Colonic mucosa (tissue), 4 donors: Measurements from ENCODE around the gene HSD17B12. TPM values are rescaled to one million over a fixed set of nuclear protein-coding genes. Genes with fewer than 3 reads are reported as not detected.

Experiments
- DNase-seq: peaks from one replicate; pipeline ENCODE4 v3.0.0-alpha.2; 2020
- H3K27ac ChIP-seq: fragments of 200-600 bp; one replicate; pipeline ENCODE4 v1.8.0; 2021
- H3K27me3 ChIP-seq: fragments of 200-600 bp; one replicate; pipeline ENCODE4 v1.8.0; 2021
- H3K36me3 ChIP-seq: fragments of 200-600 bp; one replicate; pipeline ENCODE4 v1.8.0; 2021
- H3K4me1 ChIP-seq: fragments of 200-600 bp; one replicate; pipeline ENCODE4 v1.8.0; 2021; ENCODE audit warnings: mild to moderate bottlenecking
- H3K4me3 ChIP-seq: fragments of 200-600 bp; one replicate; pipeline ENCODE4 v1.8.0; 2021
- H3K9ac ChIP-seq, 2 donors: one replicate each; pipeline ENCODE4 v1.7.0; 2013; ENCODE audit warnings: control low read depth in 2 of 2, low read depth in 2 of 2, low read length in 2 of 2
- H3K9me3 ChIP-seq: fragments of 200-600 bp; one replicate; pipeline ENCODE4 v1.8.0; 2021
- CTCF ChIP-seq: fragments of 200-600 bp; IDR thresholded peaks from one replicate; pipeline ENCODE4 v1.8.0; 2022; ENCODE audit warnings: antibody characterized with exemption, mild to moderate bottlenecking
- intact Hi-C: fragments of 100-400 bp; cut with DNase I; formaldehyde crosslinking; loops from one replicate; pipeline ENCODE4 v1.14.1; 2022
- total RNA-seq, 2 donors: library from RNA; stranded (reverse); fragmentation: NEBNext Ultra II Directional in 1 of 2; extraction: Animal tissue kit (Norgen Biotek cat#: 25700) in 1 of 2; gene quantifications; one replicate each; pipeline ENCODE4 v1.2.1, GENCODE V29; 2021
- donor health status: healthy.
- donor health status: DM: no; HTN: no; CAD: no.
- donor health status: DM: no; HTN: no; CAD: no.

Gene HSD17B12
- total RNA-seq, 2 donors from 2014 or later: 132 to 159 TPM

DNA sequence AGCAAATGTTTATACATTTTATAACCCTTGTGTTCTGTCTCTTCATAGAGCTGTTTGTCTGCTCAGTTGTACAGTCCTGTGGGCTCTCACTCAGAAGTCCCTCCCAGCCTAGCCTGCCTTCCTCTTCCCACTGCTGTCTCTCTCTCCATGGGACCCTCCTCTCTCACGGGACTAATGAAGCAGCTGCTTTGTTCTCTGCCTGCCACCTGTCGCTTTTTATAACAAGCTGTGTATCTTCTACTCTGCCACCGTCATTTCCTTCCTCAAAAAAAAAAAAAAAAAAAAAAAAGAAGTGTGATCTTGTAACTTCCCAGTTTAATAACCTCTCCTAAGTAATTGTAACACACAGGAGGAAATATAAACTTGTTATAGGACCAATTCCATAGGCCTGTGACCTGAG, 107.9 kb downstream of the HSD17B12 start:
- intact Hi-C loops: no loop called here
- Histone ChIP-seq H3K27me3 (no peaks in the 10 kb centered on the region), H3K9me3 (no peaks in the 10 kb centered on the region), H3K9ac (no peak overlapping the region), H3K4me1 (no peaks in the 10 kb centered on the region), H3K36me3 (no peaks in the 10 kb centered on the region), H3K27ac (no peak overlapping the region), H3K4me3 (no peak overlapping the region)
- no peak for TF ChIP-seq CTCF
- DNase-seq: peak; percentile 57

GRCh38 chr11:43789700-43790443, 109.3 kb downstream of the HSD17B12 start:
- no peak for DNase-seq
- Histone ChIP-seq H3K27ac (no peak overlapping the region), H3K4me3 (no peak overlapping the region), H3K36me3 (no peaks in the 10 kb centered on the region), H3K27me3 (no peaks in the 10 kb centered on the region), H3K4me1 (no peaks in the 10 kb centered on the region), H3K9me3 (no peaks in the 10 kb centered on the region), H3K9ac (no peak overlapping the region)
- TF ChIP-seq CTCF: no peak
- intact Hi-C loops: no loop called here

- intact Hi-C loops: no loop called here
- no peak overlapping the region for H3K4me3 ChIP-seq
- no peak overlapping the region for H3K9ac ChIP-seq
These were observed 109.9 kb downstream of the HSD17B12 start for GRCh38 chr11:43790444-43790794.

GRCh38 chr11:43797337-43797736, 116.8 kb downstream of the HSD17B12 start:
- TF ChIP-seq CTCF: no peak
- H3K4me1 ChIP-seq: no peaks in the 10 kb centered on the region
- H3K27me3 ChIP-seq: no peaks in the 10 kb centered on the region
- intact Hi-C loops: no loop called here
- no peaks in the 10 kb centered on the region for H3K36me3 ChIP-seq
- no peak for DNase-seq
- H3K27ac ChIP-seq: no peak overlapping the region
- H3K9me3 ChIP-seq: no peaks in the 10 kb centered on the region
- H3K9ac ChIP-seq: no peak overlapping the region
- H3K4me3 ChIP-seq: no peak overlapping the region

More at GRCh38 chr11:43790444-43790794, 109.9 kb downstream of the HSD17B12 start:
- TF ChIP-seq CTCF: no peak
- Histone ChIP-seq H3K27ac (no peak overlapping the region), H3K4me1 (no peaks in the 10 kb centered on the region), H3K36me3 (no peaks in the 10 kb centered on the region), H3K27me3 (no peaks in the 10 kb centered on the region), H3K9me3 (no peaks in the 10 kb centered on the region)
- no peak for DNase-seq

GRCh38 chr11:43797866-43798265, 117.3 kb downstream of the HSD17B12 start:
- Histone ChIP-seq H3K4me3 (no peak overlapping the region), H3K4me1 (no peaks in the 10 kb centered on the region), H3K27ac (no peak overlapping the region), H3K9ac (no peak overlapping the region), H3K9me3 (no peaks in the 10 kb centered on the region), H3K27me3 (no peaks in the 10 kb centered on the region), H3K36me3 (no peaks in the 10 kb centered on the region)
- DNase-seq: no peak
- TF ChIP-seq CTCF: no peak
- intact Hi-C loops: no loop called here
